H7 (cell line): ENCODE results near the gene SIPA1L3. TPM values are rescaled to one million over a fixed set of nuclear protein-coding genes. Genes with fewer than 3 reads are reported as not detected.
A peak's percentile ranks its signal among the peaks of the same experiment; 100 is the strongest.
"Not testable (repeated sequence)": the region's sequence is repeated elsewhere in the genome, so short reads cannot be mapped to it uniquely, and the experiment has no call there.

Experiments used
- DNase-seq: peaks from one replicate; pipeline ENCODE4 v3.0.0; 2012
- H3K27me3 ChIP-seq: 2 replicates; pipeline ENCODE4 v1.6.0; 2011; ENCODE audit warnings: mild to moderate bottlenecking, low read length; ENCODE audit not compliant: control insufficient read depth, insufficient read depth
- H3K36me3 ChIP-seq: replicated peaks from 2 replicates; pipeline ENCODE4 v1.5.1; 2011; ENCODE audit warnings: low read length; ENCODE audit not compliant: control insufficient read depth, insufficient read depth
- H3K4me3 ChIP-seq: 2 replicates; pipeline ENCODE4 v1.5.1; 2011; ENCODE audit warnings: low read depth, mild to moderate bottlenecking, control low read depth, low read length, moderate library complexity; ENCODE audit not compliant: insufficient read depth
- total RNA-seq: library from RNA; depleted of rRNA; stranded (reverse); fragments of >200 nt; shearing (Covaris generic); gene quantifications from 2 replicates; pipeline ENCODE4 v1.2.3, GENCODE V29; 2014

Gene SIPA1L3
- total RNA-seq, 1 experiment from 2014 or later: 13.4 TPM

DNA sequence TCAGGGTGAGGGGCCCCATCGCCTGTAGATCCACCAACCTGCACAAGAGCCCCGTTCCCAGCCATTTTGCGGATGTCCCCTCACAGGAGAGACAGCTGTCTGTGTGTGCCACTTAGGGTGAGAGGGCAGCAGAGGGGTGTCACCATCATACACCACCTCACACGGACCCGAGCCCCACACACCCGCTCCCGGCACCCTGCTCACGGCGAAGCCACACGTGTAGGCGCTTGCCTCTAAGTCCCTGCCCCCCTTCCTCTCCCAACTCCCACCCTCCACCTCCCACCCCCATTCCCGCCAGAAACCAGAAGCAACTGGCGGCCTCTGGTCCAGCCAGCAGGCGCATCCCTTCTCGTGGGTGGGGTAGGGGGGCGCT is 321.0 kb downstream of the SIPA1L3 start:
- Histone ChIP-seq H3K27me3 (peaks cover 24% of the 10 kb centered on the region), H3K36me3 (no peaks in the 10 kb centered on the region), H3K4me3 (peak overlapping the region; percentile 31)
- no peak for DNase-seq

GRCh38 chr19:38228491-38229439 is 321.8 kb downstream of the SIPA1L3 start:
- DNase-seq: peak; percentile 96
- H3K36me3 ChIP-seq: no peaks in the 10 kb centered on the region
- H3K4me3 ChIP-seq: peak overlapping the region; percentile 57
- H3K27me3 ChIP-seq: peaks cover 24% of the 10 kb centered on the region

- DNase-seq: peak; percentile 94
- H3K27me3 ChIP-seq: peaks cover 24% of the 10 kb centered on the region
- no peaks in the 10 kb centered on the region for H3K36me3 ChIP-seq
- peak overlapping the region; percentile 57; the same call in 1 of the 2 replicates for H3K4me3 ChIP-seq
These were observed 322.6 kb downstream of the SIPA1L3 start for GRCh38 chr19:38229585-38230073.

DNA sequence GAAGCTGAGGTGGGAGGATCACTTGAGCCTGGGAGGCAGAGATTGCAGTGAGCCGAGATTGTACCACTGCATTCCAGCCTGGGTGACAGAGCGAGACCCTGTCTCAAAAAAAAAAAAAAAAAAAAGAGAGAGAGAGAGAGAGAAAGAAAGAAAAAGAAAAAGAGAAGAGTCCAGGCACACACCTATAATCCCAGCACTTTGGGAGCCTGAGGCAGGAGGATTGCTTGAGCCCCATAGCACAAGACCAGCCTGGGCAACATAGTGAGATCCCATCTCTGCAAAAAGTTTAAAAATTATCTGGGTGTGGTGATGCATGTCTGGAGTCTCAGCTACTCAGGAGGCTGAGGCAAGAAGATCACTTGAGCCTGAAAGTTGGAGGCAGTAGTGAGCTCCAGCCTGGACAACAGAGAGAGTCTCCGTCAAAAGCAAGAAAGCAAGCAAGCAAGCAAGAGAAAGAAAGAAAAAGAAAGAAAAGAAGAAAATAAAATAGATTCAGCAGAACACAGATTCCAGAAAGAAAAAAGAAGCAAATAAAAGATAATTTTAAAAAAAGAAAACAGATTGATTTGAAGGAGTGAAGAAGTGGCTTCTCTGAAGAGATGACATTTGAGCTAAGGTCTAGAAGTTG is 323.6 kb downstream of the SIPA1L3 start:
- DNase-seq, H3K4me3 ChIP-seq, H3K36me3 ChIP-seq: not testable (repeated sequence)
- H3K27me3 ChIP-seq: peaks cover 24% of the 10 kb centered on the region

- Histone ChIP-seq H3K4me3 (no peak overlapping the region), H3K36me3 (no peaks in the 10 kb centered on the region), H3K27me3 (peaks cover 23% of the 10 kb centered on the region)
- DNase-seq: peak; percentile 3
These were observed 324.9 kb downstream of the SIPA1L3 start for GRCh38 chr19:38231918-38232317.

DNA sequence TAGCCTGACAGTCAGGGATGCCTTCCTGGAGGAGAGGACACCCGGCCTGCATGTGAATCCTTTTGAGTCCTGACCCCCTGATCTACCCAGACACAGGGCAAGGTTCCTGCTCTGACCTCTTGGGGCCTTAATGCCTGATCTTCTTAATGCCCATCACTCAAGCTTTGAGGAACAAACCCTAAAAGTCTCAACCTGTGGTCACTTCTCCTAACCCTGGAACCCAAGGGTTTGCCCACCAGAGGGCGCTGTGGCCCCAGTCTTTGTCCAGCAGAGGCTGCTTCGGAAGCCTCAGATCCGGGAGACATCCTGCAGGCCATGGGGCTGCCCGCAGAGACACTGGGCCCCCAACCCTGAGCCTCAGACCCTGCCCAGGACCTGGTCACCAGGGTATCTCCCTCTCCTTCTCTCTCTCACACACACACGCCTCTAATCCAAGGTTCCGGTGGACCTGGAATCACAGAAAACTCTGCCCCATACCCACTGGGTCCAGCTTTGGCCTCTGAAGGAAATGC is 326.8 kb downstream of the SIPA1L3 start:
- DNase-seq: peak; percentile 95
- H3K4me3 ChIP-seq: no peak overlapping the region

DNA sequence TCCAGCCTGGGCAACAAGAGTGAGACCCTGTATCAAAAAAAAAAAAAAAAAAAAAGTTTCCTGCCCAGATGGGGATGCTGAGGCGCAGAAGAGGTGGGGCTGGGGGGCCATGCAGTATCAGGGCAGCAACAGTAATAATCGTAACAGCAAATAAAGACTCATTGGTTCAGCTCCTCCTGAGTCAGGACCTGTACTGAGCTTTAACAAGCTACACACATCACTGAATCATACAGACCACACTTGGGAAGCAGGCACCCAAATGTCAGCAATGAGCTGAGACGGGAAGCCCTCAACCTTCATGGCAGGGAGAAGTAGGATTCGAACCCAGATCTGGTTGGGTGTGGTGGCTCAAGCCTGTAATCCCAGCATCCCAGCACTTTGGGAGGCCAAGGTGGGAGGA is 327.6 kb downstream of the SIPA1L3 start:
- H3K27me3 ChIP-seq: peaks cover 8% of the 10 kb centered on the region
- no peak overlapping the region for H3K4me3 ChIP-seq
- no peaks in the 10 kb centered on the region for H3K36me3 ChIP-seq
- no peak for DNase-seq

More for the DNA sequence above, 326.8 kb downstream of the SIPA1L3 start:
- H3K27me3 ChIP-seq: peaks cover 13% of the 10 kb centered on the region
- H3K36me3 ChIP-seq: no peaks in the 10 kb centered on the region

DNA sequence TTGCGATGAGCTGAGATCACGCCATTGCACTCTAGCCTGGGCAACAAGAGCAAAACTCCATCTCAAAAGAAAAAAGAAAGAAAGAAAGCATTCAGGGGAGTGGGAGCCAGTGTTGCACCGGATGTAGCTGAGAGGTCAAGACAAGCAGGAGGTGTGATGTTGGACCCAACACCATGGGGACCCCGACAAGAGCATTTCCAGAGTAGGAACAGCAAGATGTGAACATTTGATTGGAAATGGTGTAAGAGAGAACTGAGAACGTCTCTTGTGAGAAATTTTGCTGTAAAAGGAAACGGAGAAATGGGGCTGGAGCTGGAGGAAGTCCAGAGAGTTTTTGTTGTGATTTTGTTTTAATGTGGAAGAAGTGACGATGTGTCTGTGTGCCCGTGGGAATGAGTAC is 332.8 kb downstream of the SIPA1L3 start:
- H3K27me3 ChIP-seq: no peaks in the 10 kb centered on the region; the same call in 1 of the 2 replicates
- H3K36me3 ChIP-seq: no peaks in the 10 kb centered on the region
- DNase-seq: no peak
- no peak overlapping the region for H3K4me3 ChIP-seq

GRCh38 chr19:38243279-38243673 is 336.3 kb downstream of the SIPA1L3 start:
- no peak for DNase-seq
- no peaks in the 10 kb centered on the region for H3K36me3 ChIP-seq
- no peak overlapping the region for H3K4me3 ChIP-seq
- no peaks in the 10 kb centered on the region; the same call in 1 of the 2 replicates for H3K27me3 ChIP-seq

GRCh38 chr19:38245826-38246498 is 339.0 kb downstream of the SIPA1L3 start:
- peak; percentile 24 for DNase-seq
- H3K36me3 ChIP-seq: no peaks in the 10 kb centered on the region

GRCh38 chr19:38247126-38247525 is 340.1 kb downstream of the SIPA1L3 start:
- H3K4me3 ChIP-seq: no peak overlapping the region
- H3K36me3 ChIP-seq: no peaks in the 10 kb centered on the region
- DNase-seq: no peak
- H3K27me3 ChIP-seq: no peaks in the 10 kb centered on the region; the same call in 1 of the 2 replicates

More at GRCh38 chr19:38245826-38246498, 339.0 kb downstream of the SIPA1L3 start:
- no peaks in the 10 kb centered on the region; the same call in 1 of the 2 replicates for H3K27me3 ChIP-seq
- no peak overlapping the region for H3K4me3 ChIP-seq

GRCh38 chr19:38247734-38248268 is 340.8 kb downstream of the SIPA1L3 start:
- Histone ChIP-seq H3K36me3 (no peaks in the 10 kb centered on the region), H3K27me3 (no peaks in the 10 kb centered on the region; the same call in 1 of the 2 replicates), H3K4me3 (no peak overlapping the region)
- peak; percentile 16 for DNase-seq

DNA sequence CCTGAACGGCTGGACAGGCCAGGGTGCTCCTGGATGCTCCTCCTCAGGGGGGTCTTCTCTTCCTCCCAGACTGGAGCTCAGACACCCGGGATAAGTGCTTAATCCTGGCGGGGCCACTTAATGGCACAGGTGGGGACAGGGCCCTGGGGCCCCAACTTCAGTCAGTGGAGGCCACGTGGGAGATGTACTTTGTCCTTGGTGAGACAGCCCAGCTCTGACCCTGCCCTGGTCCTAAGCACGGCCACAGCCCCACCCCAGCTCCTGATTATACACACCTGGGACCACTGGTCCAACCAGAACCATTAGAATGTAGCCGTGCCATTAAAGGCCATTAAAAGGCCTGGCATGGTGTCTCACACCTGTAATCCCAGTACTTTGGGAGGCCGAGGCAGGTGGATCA is 341.4 kb downstream of the SIPA1L3 start:
- no peaks in the 10 kb centered on the region; the same call in 1 of the 2 replicates for H3K27me3 ChIP-seq
- no peaks in the 10 kb centered on the region for H3K36me3 ChIP-seq
- no peak for DNase-seq
- no peak overlapping the region for H3K4me3 ChIP-seq

DNA sequence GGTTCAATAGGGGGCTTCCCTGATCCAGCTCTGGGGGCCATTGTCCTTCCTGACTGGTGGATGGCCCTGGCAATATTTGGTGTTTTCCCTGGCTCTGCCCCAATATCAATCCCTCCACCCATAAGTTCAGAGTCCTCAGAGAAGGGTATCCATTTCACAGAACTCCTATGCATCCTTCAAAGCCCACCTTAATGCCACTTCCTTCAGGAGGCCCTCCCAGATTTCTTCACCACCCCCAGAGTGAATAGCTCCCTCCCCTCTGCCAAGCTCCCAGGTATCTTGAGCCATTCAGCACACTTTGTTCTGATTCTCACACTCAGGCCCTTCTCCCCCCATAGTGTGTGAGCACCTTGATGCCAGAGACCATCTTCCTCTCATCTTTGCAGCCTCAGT is 343.4 kb downstream of the SIPA1L3 start:
- Histone ChIP-seq H3K4me3 (no peak overlapping the region), H3K27me3 (peaks cover under 1% of the 10 kb centered on the region; the same call in 1 of the 2 replicates), H3K36me3 (no peaks in the 10 kb centered on the region)
- DNase-seq: peak; percentile 49
